ENCODE measurements around the gene SCTR.

The SCTR gene

GRCh38 chr2:119438726-119439284, 85.5 kb downstream of the SCTR start:
- no peaks in the 10 kb centered on the region for H3K27me3 ChIP-seq (ENCODE audit: control insufficient read depth, insufficient read depth, low read length)
- no peaks in the 10 kb centered on the region for H3K36me3 ChIP-seq (ENCODE audit: control insufficient read depth, low read depth, low read length)
- H3K9ac ChIP-seq (ENCODE audit: low read length): no peak overlapping the region
- H3K27ac ChIP-seq (ENCODE audit: low read length): no peak overlapping the region
- no peak overlapping the region for H3K4me3 ChIP-seq (ENCODE audit: low read length)
- no peaks in the 10 kb centered on the region for H3K4me1 ChIP-seq (ENCODE audit: control insufficient read depth, low read depth, low read length)
- no peaks in the 10 kb centered on the region for H3K9me3 ChIP-seq (ENCODE audit: control insufficient read depth, low read depth, low read length)

- no peaks in the 10 kb centered on the region for H3K4me1 ChIP-seq (ENCODE audit: control insufficient read depth, low read depth, low read length)
- H3K9ac ChIP-seq (ENCODE audit: low read length): no peak overlapping the region
Observed at GRCh38 chr2:119438128-119438656, 86.1 kb downstream of the SCTR start.

DNA sequence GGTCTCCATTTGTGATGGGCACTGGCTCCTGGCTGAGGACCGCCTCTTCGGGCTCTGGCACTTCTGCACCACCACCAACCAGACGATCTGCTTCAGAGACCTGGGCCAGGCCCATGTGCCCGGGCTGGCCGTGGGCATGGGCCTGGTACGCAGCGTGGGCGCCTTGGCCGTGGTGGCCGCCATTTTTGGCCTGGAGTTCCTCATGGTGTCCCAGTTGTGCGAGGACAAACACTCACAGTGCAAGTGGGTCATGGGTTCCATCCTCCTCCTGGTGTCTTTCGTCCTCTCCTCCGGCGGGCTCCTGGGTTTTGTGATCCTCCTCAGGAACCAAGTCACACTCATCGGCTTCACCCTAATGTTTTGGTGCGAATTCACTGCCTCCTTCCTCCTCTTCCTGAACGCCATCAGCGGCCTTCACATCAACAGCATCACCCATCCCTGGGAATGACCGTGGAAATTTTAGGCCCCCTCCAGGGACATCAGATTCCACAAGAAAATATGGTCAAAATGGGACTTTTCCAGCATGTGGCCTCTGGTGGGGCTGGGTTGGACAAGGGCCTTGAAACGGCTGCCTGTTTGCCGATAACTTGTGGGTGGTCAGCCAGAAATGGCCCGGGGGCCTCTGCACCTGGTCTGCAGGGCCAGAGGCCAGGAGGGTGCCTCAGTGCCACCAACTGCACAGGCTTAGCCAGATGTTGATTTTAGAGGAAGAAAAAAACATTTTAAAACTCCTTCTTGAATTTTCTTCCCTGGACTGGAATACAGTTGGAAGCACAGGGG, 87.1 kb downstream of the SCTR start:
- Histone ChIP-seq H3K27ac (ENCODE audit: low read length) (no peak overlapping the region), H3K9me3 (ENCODE audit: control insufficient read depth, low read depth, low read length) (no peaks in the 10 kb centered on the region), H3K36me3 (ENCODE audit: control insufficient read depth, low read depth, low read length) (no peaks in the 10 kb centered on the region), H3K9ac (ENCODE audit: low read length) (no peak overlapping the region), H3K27me3 (ENCODE audit: control insufficient read depth, insufficient read depth, low read length) (peaks cover 8% of the 10 kb centered on the region), H3K4me3 (ENCODE audit: low read length) (no peak overlapping the region), H3K4me1 (ENCODE audit: control insufficient read depth, low read depth, low read length) (peaks cover 5% of the 10 kb centered on the region)

More at GRCh38 chr2:119438128-119438656, 86.1 kb downstream of the SCTR start:
- H3K27ac ChIP-seq (ENCODE audit: low read length): no peak overlapping the region
- no peaks in the 10 kb centered on the region for H3K9me3 ChIP-seq (ENCODE audit: control insufficient read depth, low read depth, low read length)
- H3K36me3 ChIP-seq (ENCODE audit: control insufficient read depth, low read depth, low read length): no peaks in the 10 kb centered on the region
- H3K27me3 ChIP-seq (ENCODE audit: control insufficient read depth, insufficient read depth, low read length): no peaks in the 10 kb centered on the region
- no peak overlapping the region for H3K4me3 ChIP-seq (ENCODE audit: low read length)

DNA sequence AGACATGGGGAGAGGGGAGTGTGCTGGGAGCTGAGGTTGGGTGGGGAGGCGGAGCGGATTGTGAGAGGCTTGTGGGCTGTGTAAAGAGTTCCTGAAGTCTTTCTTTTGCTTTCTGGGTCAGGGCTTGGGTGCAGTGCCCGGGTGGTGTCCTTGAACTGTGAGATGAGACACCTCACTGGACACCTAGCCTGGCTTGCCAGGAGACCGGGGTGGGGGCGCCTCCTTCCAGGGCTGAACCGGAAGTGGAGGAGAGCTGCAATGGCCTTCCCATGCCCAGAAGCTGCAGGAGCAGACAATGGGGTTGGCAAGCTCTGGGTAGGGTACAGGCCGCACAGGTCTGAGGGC, 88.4 kb downstream of the SCTR start:
- Histone ChIP-seq H3K4me3 (ENCODE audit: low read length) (no peak overlapping the region), H3K36me3 (ENCODE audit: control insufficient read depth, low read depth, low read length) (no peaks in the 10 kb centered on the region), H3K27ac (ENCODE audit: low read length) (no peak overlapping the region), H3K4me1 (ENCODE audit: control insufficient read depth, low read depth, low read length) (peaks cover 8% of the 10 kb centered on the region), H3K9ac (ENCODE audit: low read length) (no peak overlapping the region), H3K27me3 (ENCODE audit: control insufficient read depth, insufficient read depth, low read length) (peaks cover 13% of the 10 kb centered on the region), H3K9me3 (ENCODE audit: control insufficient read depth, low read depth, low read length) (no peaks in the 10 kb centered on the region)

DNA sequence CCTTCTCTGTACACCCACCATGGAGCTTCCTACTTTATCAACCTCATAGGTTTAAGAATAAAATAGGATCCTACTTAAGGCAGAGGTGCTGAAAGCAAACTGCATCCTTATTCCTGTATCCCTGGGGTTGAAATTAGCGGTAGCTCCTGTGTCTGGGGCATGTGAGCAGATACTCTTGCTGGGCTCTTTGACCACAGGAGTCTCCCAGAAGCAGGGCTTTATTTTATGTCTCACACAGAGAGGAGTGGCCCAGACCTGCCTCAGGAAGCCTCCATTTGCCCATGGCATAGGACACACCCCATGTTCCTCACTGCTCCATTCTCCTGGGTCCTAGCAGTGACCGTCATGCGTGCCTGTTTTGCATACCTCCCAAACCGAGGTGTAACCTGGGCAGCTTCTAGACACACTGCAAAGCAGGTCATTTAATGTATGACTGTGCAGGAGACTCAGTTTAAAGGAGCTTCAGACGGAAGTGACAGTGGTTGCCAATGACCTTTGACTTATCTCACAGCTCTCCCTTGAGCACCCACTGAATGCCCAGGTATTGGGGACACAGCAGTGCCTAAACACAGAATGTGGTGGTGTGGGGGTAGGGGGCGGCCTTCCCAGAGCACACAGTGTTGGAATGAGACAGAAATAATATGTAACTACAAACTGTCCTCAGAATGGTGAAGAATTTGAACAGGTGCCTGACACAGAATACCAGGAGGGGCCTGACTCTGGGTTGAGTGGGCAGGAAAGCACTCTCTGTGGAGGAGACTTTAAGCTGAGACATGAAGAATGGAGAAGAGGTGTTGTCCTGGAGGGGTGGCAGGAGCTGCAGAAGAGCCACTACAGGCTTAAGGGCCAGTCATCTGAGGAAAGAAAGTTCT, 89.0 kb downstream of the SCTR start:
- Histone ChIP-seq H3K9ac (ENCODE audit: low read length) (no peak overlapping the region), H3K9me3 (ENCODE audit: control insufficient read depth, low read depth, low read length) (no peaks in the 10 kb centered on the region), H3K36me3 (ENCODE audit: control insufficient read depth, low read depth, low read length) (no peaks in the 10 kb centered on the region), H3K27ac (ENCODE audit: low read length) (no peak overlapping the region), H3K4me1 (ENCODE audit: control insufficient read depth, low read depth, low read length) (peaks cover 14% of the 10 kb centered on the region), H3K4me3 (ENCODE audit: low read length) (no peak overlapping the region), H3K27me3 (ENCODE audit: control insufficient read depth, insufficient read depth, low read length) (peaks cover 20% of the 10 kb centered on the region)

GRCh38 chr2:119434664-119435063, 89.6 kb downstream of the SCTR start:
- no peaks in the 10 kb centered on the region for H3K9me3 ChIP-seq (ENCODE audit: control insufficient read depth, low read depth, low read length)
- H3K9ac ChIP-seq (ENCODE audit: low read length): no peak overlapping the region
- H3K27ac ChIP-seq (ENCODE audit: low read length): no peak overlapping the region
- H3K4me1 ChIP-seq (ENCODE audit: control insufficient read depth, low read depth, low read length): peaks cover 15% of the 10 kb centered on the region
- H3K36me3 ChIP-seq (ENCODE audit: control insufficient read depth, low read depth, low read length): no peaks in the 10 kb centered on the region
- H3K27me3 ChIP-seq (ENCODE audit: control insufficient read depth, insufficient read depth, low read length): peaks cover 26% of the 10 kb centered on the region
- H3K4me3 ChIP-seq (ENCODE audit: low read length): no peak overlapping the region

DNA sequence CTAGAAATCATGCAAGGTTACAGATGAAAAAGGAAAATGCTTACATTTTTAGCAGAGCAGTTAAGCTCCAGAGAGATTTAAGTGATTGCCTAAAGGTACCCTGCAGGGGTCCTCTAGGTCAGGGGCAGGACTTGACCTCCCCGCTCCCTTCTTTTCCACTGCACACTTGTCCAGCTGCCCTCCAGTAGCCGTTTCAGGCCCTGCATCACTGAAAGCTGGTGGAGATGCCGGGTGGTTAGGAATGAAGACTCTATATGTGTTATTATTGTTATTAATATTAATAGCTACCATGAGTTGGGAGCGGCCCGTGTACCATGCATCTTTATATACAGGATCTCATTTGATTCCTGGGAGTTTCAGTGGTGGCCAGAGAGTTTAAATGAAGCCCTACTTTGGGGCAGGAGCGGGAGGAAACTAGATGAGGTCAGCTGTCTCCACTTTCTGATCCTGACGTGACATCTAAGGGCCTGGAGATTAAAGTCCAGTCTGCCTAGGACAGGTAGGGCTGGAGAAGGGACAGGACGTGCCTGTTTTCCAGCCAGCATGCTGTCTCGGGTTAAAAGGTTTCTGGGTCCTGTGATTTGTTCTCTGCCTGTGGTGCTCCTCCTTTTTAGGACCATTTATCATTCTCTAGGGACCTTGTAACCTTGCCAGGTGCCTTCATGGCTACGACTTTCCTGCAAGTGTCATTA, 90.5 kb downstream of the SCTR start:
- no peak overlapping the region for H3K4me3 ChIP-seq (ENCODE audit: low read length)
- H3K27ac ChIP-seq (ENCODE audit: low read length): no peak overlapping the region
- H3K4me1 ChIP-seq (ENCODE audit: control insufficient read depth, low read depth, low read length): peaks cover 15% of the 10 kb centered on the region
- H3K9ac ChIP-seq (ENCODE audit: low read length): no peak overlapping the region
- H3K27me3 ChIP-seq (ENCODE audit: control insufficient read depth, insufficient read depth, low read length): peaks cover 30% of the 10 kb centered on the region
- no peaks in the 10 kb centered on the region for H3K9me3 ChIP-seq (ENCODE audit: control insufficient read depth, low read depth, low read length)
- H3K36me3 ChIP-seq (ENCODE audit: control insufficient read depth, low read depth, low read length): no peaks in the 10 kb centered on the region

- Histone ChIP-seq H3K9ac (ENCODE audit: low read length) (no peak overlapping the region), H3K27me3 (ENCODE audit: control insufficient read depth, insufficient read depth, low read length) (peaks cover 30% of the 10 kb centered on the region), H3K4me3 (ENCODE audit: low read length) (peak overlapping the region; percentile 72), H3K9me3 (ENCODE audit: control insufficient read depth, low read depth, low read length) (no peaks in the 10 kb centered on the region), H3K36me3 (ENCODE audit: control insufficient read depth, low read depth, low read length) (no peaks in the 10 kb centered on the region), H3K4me1 (ENCODE audit: control insufficient read depth, low read depth, low read length) (peaks cover 15% of the 10 kb centered on the region), H3K27ac (ENCODE audit: low read length) (no peak overlapping the region)
Observed at GRCh38 chr2:119432851-119433522, 91.3 kb downstream of the SCTR start.

GRCh38 chr2:119431976-119432850, 92.1 kb downstream of the SCTR start:
- peak overlapping the region; percentile 58 for H3K9ac ChIP-seq (ENCODE audit: low read length)
- no peaks in the 10 kb centered on the region for H3K9me3 ChIP-seq (ENCODE audit: control insufficient read depth, low read depth, low read length)
- H3K4me1 ChIP-seq (ENCODE audit: control insufficient read depth, low read depth, low read length): peaks cover 15% of the 10 kb centered on the region
- H3K27me3 ChIP-seq (ENCODE audit: control insufficient read depth, insufficient read depth, low read length): peaks cover 30% of the 10 kb centered on the region
- no peak overlapping the region for H3K27ac ChIP-seq (ENCODE audit: low read length)
- H3K4me3 ChIP-seq (ENCODE audit: low read length): peak overlapping the region; percentile 72
- H3K36me3 ChIP-seq (ENCODE audit: control insufficient read depth, low read depth, low read length): no peaks in the 10 kb centered on the region

Data from iPS-18a (cell line).